GM18519 (cell line): ENCODE results near the gene LCOR.
A peak's percentile ranks its signal among the peaks of the same experiment; 100 is the strongest.
"Not testable (repeated sequence)": the region's sequence is repeated elsewhere in the genome, so short reads cannot be mapped to it uniquely, and the experiment has no call there.

Source experiments
- ATAC-seq: cut with Tn5 transposase; IDR thresholded peaks from one replicate; pipeline ENCODE4 v1.9.1; 2021; ENCODE audit warnings: mild to moderate bottlenecking, moderate library complexity; ENCODE audit not compliant: unreplicated experiment, low FRiP score

Gene LCOR

DNA sequence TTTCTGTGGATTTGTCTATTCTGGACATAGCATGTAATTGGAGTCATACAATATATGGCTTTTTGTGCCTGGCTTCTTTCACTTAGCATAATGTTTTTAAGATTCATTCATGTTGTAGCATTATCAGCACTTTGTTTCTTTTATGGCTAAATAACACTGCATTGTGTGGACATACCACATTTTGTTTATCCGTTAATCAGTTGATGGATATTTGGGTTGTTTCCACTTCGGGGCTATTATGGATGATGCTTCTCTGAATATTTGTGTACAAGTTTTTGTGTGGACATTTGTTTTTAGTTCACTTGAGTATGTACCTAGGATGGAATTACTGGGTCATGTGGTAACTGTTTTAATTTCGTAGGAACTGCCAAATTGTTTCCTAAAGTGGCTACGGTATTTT lies 6.4 kb downstream of the LCOR start:
- no peak for ATAC-seq

DNA sequence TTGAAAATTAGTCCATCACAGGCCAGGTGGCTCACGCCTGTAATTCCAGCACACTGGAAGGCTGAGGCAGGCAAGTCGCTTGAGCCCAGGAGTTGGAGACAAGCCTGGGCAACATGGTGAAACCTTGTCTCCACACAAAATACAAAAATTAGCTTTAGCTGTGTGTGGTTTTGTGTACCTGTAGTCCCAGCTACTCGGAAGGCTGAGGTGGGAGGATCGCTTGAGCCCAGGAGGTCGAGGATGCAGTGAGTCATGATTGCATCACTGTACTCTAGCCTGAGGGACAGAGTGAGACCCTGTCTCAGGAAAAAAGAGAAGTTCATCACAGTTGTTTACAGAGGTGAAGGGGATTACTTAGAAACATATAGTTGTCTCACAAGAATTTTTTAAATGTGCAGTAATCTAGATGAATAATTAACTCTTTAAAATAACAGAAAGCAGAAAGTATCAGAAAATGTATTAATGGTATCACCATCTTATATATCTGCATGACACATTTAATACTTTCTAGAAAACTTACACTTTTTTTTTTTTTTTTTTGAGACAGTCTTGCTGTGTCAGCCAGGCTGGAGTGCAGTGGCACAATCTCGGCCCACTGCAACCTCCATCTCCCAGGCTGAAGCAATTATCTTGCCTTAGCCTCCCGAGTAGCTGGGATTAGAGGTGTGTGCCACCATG lies 8.9 kb downstream of the LCOR start:
- ATAC-seq = no peak

GRCh38 chr10:96842896-96843723 lies 11.0 kb downstream of the LCOR start:
- no peak for ATAC-seq

DNA sequence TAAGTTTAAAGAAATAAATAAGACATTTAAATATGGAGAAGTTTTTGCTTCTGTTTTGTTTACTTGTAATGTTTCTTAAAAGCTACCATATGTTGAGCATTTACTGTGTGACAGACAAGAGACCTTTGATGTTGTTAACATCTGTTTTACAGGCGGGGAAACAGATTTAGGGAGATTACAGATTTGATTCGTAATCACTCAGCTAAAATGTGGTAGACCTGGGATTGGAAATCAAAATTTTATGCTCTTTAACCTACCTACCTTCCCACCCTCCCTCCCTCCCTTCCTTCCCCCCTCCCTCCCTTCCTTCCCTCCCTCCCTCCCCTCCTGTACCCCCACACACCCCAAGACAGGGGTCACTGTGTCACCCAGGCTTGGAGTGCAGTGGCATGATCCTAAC lies 11.7 kb downstream of the LCOR start:
- ATAC-seq = no peak

DNA sequence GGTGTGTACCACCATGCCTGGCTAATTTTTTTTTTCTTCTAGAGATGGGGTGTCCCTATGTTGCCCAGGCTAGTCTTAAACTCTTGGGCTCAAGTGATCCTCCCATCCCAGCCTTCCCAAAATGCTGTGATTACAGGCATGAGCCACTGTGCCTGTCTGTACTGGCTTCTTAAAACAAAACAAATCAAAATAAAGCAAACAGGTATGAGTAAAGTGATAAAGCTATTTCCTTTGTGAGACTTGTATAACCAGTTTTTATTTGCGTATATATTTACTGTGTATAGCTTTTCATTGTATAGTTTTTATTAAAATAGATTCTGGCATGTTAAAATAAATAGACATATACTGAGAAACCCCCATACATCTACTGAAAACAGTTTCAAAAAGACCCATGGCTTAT lies 14.3 kb downstream of the LCOR start:
- no peak for ATAC-seq

DNA sequence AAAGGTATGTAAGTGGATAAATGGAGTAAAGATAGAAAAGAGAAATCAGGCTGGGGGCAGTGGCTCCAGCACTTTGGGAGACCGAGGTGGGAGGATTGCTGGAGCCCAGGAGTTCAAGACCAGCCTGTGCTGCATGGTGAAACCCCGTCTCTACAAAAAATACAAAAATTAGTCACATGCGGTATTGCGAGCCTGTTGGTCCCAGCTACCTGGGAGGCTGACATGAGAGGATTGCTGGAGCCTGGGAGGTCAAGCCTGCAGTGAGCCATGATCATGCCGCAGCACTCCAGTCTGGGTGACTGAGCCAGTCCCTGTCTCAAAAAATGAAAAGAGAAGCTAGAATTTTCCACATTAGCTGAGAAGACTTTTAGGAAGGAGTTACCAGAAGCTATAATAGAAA lies 14.8 kb downstream of the LCOR start:
- ATAC-seq = no peak

DNA sequence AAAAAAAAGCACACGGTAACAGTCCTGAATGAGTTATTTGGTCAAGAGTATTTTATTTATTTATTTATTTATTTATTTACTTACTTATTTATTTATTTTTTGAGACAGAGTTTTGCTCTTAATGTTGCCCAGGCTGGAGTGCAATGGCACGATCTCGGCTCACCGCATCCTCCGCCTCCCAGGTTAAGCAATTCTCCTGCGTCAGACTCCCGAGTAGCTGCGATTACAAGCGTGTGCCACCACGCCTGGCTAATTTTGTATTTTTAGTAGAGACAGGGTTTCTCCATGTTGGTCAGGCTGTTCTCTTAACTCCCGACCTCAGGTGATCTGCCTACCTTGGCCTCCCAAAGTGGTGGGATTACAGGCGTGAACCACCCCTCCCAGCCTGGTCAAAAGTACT lies 15.3 kb downstream of the LCOR start:
- ATAC-seq = not testable (repeated sequence)

GRCh38 chr10:96850113-96850512 lies 18.0 kb downstream of the LCOR start:
- ATAC-seq = no peak

DNA sequence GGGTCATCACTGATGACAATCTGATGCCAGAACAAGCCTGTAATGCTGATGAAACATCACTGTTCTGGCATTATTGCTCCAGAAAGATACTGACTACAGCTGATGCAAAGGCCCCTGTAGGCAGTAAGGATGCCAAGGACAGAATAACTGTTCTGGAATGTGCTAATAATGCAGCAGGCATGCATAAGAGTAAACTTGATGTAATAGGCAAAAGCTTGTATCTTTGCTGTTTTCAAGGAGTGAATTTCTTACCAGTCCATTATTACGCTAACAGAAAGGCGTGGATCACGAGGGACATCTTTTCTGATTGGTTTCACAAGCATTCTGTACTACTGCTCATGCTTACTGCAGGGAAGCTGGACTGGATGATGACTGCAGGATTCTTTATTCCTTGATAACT lies 18.7 kb downstream of the LCOR start:
- no peak for ATAC-seq

GRCh38 chr10:96851281-96851680 lies 19.2 kb downstream of the LCOR start:
- ATAC-seq = no peak

GRCh38 chr10:96856317-96856716 lies 24.2 kb downstream of the LCOR start:
- no peak for ATAC-seq

DNA sequence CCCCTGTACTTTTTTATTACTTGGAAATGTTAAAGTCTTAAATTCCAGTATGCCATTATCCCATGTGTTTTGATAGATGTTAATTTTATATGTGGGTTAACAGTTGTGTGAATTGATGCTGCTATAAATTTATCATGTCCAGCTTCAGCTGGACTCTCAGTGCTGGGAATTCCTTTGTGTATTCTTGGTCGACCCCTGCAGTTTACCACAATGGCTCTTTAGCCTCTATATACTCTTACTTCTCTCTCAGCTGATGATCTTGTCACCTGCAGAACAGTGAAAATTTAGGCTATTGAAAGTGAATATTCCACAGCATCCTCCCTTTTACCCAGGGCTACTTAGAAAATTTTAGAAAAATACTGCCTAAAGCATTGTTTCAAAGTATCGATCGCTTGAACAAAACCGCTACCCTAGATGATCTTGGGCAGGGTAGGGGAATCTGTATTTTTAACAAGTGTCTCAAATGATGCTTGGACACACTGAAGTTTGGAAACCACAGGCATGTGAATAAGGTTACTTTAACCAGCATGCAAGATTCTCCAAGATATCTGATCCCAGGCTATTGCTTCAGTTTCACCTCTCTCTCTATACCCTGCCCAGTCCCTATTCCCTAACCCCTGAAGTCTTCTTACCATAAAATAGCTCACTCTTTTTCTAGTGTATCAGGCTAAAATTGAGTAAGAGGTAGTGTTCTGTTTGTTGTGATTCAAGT lies 25.4 kb downstream of the LCOR start:
- no peak for ATAC-seq

GRCh38 chr10:96858038-96858705 lies 26.1 kb downstream of the LCOR start:
- no peak for ATAC-seq

DNA sequence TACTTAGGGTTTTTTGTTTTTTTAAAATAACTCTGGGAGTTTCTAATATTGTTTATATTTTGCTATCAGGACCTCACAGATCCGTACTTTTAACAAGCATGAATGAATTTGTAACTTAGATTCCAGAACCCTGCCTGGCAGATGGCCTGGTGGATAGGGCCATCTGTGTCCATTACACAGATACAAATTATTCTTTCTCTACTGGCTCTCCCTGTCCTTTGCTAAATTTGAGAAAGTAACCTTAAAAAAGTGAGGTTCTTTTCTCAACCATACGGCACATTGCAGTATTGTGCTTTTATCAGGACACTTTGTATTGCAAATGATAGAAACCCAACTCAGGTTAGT lies 26.6 kb downstream of the LCOR start:
- no peak for ATAC-seq

- ATAC-seq = no peak
Observed at GRCh38 chr10:96860631-96861277, 28.7 kb downstream of the LCOR start.

DNA sequence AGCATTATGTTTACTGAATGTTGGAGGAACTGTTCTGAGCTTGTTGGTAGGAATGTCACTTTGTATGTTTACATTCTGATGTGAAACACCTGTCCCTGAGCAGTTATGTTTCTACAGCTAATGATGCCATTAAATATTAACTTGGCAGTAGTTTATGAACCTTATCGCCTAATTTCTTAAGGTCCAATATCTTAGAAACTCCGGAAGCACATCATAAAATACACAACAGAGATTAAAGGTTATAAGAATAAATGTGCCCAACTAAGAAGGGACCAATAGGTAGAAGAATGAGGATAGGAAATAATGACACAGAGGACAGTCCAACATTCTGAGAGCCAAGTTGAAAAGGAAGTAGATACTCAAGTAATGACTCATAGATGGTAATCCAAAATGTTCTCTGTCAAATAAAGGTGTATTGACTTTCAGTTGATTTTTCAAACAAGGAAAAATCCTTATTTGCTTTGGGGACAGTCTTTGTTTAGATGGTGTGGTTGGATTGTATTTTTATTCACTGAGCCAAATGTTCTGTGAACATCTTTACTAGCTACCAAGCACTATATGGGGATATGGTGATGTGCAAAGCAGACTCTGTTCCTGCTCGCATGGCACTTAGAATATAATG lies 31.9 kb downstream of the LCOR start:
- peak; percentile 53 for ATAC-seq

DNA sequence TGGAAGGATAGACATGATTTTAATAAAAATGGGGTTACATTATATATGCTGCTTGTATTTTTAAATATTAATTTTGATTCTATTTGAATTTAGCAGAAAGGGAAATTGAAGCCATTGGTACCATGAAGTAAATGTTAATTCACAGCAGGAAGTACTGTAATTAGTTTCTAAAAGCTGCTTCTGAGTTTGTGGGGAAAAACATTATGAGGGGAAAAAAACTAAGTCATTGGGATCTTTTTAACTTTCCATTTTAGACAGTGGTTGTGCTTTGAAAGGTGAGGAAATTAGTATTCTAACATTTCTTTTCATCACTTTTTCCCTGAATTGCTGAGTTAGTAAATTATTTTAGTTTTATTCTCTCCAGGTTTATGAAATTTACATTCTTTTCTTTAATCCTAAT lies 41.0 kb downstream of the LCOR start:
- ATAC-seq = no peak

DNA sequence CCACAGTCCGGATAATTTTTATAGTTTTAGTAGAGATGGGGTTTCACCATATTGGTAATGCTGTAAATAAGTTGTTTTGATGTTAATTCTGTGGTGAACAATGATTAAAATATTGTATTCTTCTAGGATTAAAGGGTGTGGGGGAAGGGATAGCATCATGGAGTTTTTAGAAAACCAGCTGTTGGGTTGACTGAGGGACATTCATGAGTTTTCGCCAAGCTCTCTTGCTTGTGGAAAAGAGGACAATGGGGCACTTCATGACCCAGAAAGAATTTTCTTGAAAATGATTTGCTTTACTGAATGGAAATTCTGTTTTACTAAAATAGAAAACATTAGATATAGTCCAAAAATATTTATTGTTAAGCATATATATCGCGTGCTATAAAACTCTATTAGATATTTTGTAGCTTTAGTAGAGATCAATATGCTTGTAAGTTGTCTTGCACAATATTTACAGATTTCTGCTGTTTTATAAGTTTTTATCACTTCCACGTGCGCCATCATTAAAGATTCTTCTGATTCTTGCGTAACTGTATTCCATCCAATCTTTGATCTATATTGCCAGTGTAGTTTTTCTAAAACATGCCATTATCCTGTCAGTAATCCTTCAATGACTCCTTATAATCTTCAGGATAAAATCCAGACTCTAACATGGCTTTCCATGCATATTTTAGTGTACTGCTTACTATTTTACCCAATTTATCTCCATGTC lies 41.8 kb downstream of the LCOR start:
- no peak for ATAC-seq

DNA sequence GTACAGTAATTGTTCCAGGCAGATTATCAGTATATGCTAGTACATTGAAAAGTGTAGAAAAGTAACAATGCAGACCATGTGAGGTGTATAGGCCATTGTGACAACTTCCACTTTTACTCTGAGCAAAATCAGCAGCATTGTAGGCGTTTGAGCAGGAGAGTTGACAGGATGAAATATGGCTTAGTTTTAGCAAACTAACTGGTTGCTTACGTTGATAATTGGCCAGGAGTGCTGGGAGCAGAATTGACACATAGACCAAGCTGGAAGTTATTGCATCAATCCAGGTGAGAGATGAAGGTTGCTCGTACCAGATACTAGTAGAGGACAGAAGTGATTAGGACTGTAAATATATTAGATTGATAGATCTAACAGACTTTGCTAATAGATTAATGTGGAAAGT lies 46.0 kb downstream of the LCOR start:
- no peak for ATAC-seq

DNA sequence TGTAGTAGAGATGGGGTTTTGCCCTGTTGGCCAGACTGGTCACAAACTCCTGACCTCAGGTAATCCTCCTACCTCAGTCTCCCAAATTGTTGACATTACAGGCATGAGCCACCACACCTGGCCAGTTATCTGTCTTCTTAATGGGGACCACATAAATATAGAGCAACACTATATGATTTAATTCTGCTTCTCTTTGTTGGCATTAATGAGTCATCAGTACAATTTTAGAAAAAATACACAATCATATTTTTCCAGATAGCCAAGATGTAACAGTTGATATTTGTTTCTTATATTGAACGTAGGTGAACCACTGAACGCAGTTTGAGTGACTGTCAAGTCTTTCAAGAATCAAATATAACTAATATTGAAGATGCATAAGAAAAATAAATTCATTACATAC lies 48.5 kb downstream of the LCOR start:
- no peak for ATAC-seq
